A549 (cell line): ENCODE measurements around the gene BRAT1. TPM values are rescaled to one million over a fixed set of nuclear protein-coding genes. Genes with fewer than 3 reads are reported as not detected.

Source experiments
- ATAC-seq, 2 experiments: fragments of 200-7000 bp in 1 of 2; fragments of >200 bp in 1 of 2; cut with Nextera tagmentation in 1 of 2; cut with Tn5 transposase in 1 of 2; 3 replicates each; pipeline versions ENCODE4 v1.8.0 to v1.9.1; 2018 to 2020; ENCODE audit warnings: mild to moderate bottlenecking in 1 of 2, moderate library complexity in 1 of 2
- CTCF ChIA-PET: fragments of 300-600 bp; sonication (Branson Sonifier 250); formaldehyde crosslinking; extraction: SDS; loops from one replicate; lab custom pipeline; 2021; ENCODE audit warnings: antibody characterized with exemption, inconsistent platforms; lab: Yijun Ruan, JAX
- POLR2A ChIA-PET: fragments of 350-600 bp; formaldehyde crosslinking; extraction: SDS; loops from one replicate; lab custom pipeline; 2021; ENCODE audit warnings: antibody characterized with exemption, inconsistent platforms; lab: Yijun Ruan, JAX
- DNase-seq, 2 experiments: peaks; one replicate each; pipeline versions ENCODE4 v3.0.0 to v3.0.0-alpha.2; 2011 to 2016; ENCODE audit warnings: low read depth in 1 of 2, low spot score in 1 of 2
- FAIRE-seq: peaks from 2 replicates; lab custom pipeline; 2011; peaks lifted over from hg19 to GRCh38; lab: Jason Lieb, UNC
- H3K27ac ChIP-seq, 2 experiments: fragments of >200 bp; sonication (Bioruptor Twin); formaldehyde crosslinking; 3 replicates each; pipeline ENCODE4 v1.5.1; 2016 to 2017
- H3K4me1 ChIP-seq: fragments of >200 bp; sonication (Bioruptor Twin); formaldehyde crosslinking; 3 replicates; pipeline ENCODE4 v1.6.1; 2016
- H3K4me2 ChIP-seq: fragments of >200 bp; sonication (Bioruptor Twin); formaldehyde crosslinking; 3 replicates; pipeline ENCODE4 v1.6.1; 2016
- H3K4me3 ChIP-seq: fragments of >200 bp; sonication (Bioruptor Twin); formaldehyde crosslinking; 3 replicates; pipeline ENCODE4 v1.5.1; 2016
- H3K9me3 ChIP-seq: fragments of >200 bp; sonication (Bioruptor Twin); formaldehyde crosslinking; 3 replicates; pipeline ENCODE4 v1.6.1; 2016
- ATOH8 ChIP-seq: fragments of 250-450 bp; sonication (Bioruptor Pico); IDR thresholded peaks from 2 replicates; pipeline ENCODE4 v1.5.0; 2020; ENCODE audit warnings: low read depth, mild to moderate bottlenecking, moderate library complexity
- BHLHE40 ChIP-seq: IDR thresholded peaks from 2 replicates; pipeline ENCODE4 v1.6.1; 2012; ENCODE audit warnings: low read depth, low read length, inconsistent platforms
- CBX2 ChIP-seq: fragments of 200-600 bp; sonication (generic); IDR thresholded peaks from 2 replicates; pipeline ENCODE4 v1.6.1; 2016; ENCODE audit warnings: low read depth, mild to moderate bottlenecking, borderline replicate concordance
- CBX8 ChIP-seq: fragments of 200-600 bp; sonication (generic); IDR thresholded peaks from 2 replicates; pipeline ENCODE4 v1.6.1; 2016
- CEBPB ChIP-seq, 2 experiments: fragments of >200 bp in 1 of 2; sonication (Bioruptor Twin) in 1 of 2; formaldehyde crosslinking in 1 of 2; IDR thresholded peaks; 2 replicates each; pipeline ENCODE4 v1.6.1; 2012 to 2016
- CHD2 ChIP-seq: fragments of 150-350 bp; IDR thresholded peaks from 2 replicates; pipeline ENCODE4 v1.6.1; 2014; ENCODE audit warnings: low read length; ENCODE audit not compliant: partially characterized antibody
- CHD4 ChIP-seq: fragments of 200-600 bp; sonication (generic); IDR thresholded peaks from 2 replicates; pipeline ENCODE4 v1.6.1; 2016; ENCODE audit warnings: antibody characterized with exemption, mild to moderate bottlenecking, borderline replicate concordance
- EHF ChIP-seq: fragments of 250-450 bp; sonication (Bioruptor Pico); IDR thresholded peaks from 2 replicates; pipeline ENCODE4 v1.5.0; 2020; ENCODE audit warnings: mild to moderate bottlenecking
- EHMT2 ChIP-seq: fragments of 200-600 bp; sonication (generic); IDR thresholded peaks from 2 replicates; pipeline ENCODE4 v1.6.1; 2016; ENCODE audit warnings: antibody characterized with exemption, low read depth, mild to moderate bottlenecking, moderate library complexity
- ELK1 ChIP-seq: fragments of 150-350 bp; IDR thresholded peaks from 2 replicates; pipeline ENCODE4 v1.6.1; 2014; ENCODE audit warnings: low read depth, mild to moderate bottlenecking, low read length
- FOSL2 ChIP-seq, 2 experiments: fragments of 450-650 bp in 1 of 2; fragments of >200 bp in 1 of 2; sonication (Bioruptor Twin) in 1 of 2; formaldehyde crosslinking; IDR thresholded peaks; 2 replicates each; pipeline versions ENCODE4 v1.5.0 to v1.6.1; 2016 to 2020; ENCODE audit warnings: mild to moderate bottlenecking in 1 of 2, moderate library complexity in 1 of 2
- GATA3 ChIP-seq: IDR thresholded peaks from 2 replicates; pipeline ENCODE4 v1.6.1; 2012; ENCODE audit warnings: borderline replicate concordance
- HES2 ChIP-seq: fragments of >200 bp; sonication (Bioruptor Twin); formaldehyde crosslinking; IDR thresholded peaks from 2 replicates; pipeline ENCODE4 v1.6.1; 2016
- HMGXB4 ChIP-seq: fragments of 250-450 bp; sonication (Bioruptor Pico); IDR thresholded peaks from 2 replicates; pipeline ENCODE4 v1.5.0; 2021; ENCODE audit warnings: mild to moderate bottlenecking, moderate library complexity, borderline replicate concordance
- HOXA7 ChIP-seq: fragments of 250-450 bp; sonication (Bioruptor Pico); IDR thresholded peaks from 2 replicates; pipeline ENCODE4 v1.5.0; 2020; ENCODE audit warnings: mild to moderate bottlenecking, moderate library complexity
- HOXB13 ChIP-seq: fragments of 250-450 bp; sonication (Bioruptor Pico); IDR thresholded peaks from 2 replicates; pipeline ENCODE4 v1.5.0; 2020; ENCODE audit warnings: low read depth, mild to moderate bottlenecking, moderate library complexity
- KDM5A ChIP-seq: fragments of 200-600 bp; sonication (generic); IDR thresholded peaks from 2 replicates; pipeline ENCODE4 v1.6.1; 2016; ENCODE audit warnings: antibody characterized with exemption, mild to moderate bottlenecking
- MAZ ChIP-seq: fragments of 150-350 bp; IDR thresholded peaks from 2 replicates; pipeline ENCODE4 v1.6.1; 2014; ENCODE audit warnings: antibody characterized with exemption, low read depth, low read length, borderline replicate concordance
- MYC ChIP-seq: IDR thresholded peaks from 2 replicates; pipeline ENCODE4 v1.6.1; 2012; ENCODE audit warnings: mild to moderate bottlenecking, inconsistent platforms, low read length, improper control_type of control experiment, borderline replicate concordance
- NPAS2 ChIP-seq: fragments of 250-450 bp; sonication (Bioruptor Pico); IDR thresholded peaks from 2 replicates; pipeline ENCODE4 v1.8.0; 2022; ENCODE audit warnings: mild to moderate bottlenecking, moderate library complexity, borderline replicate concordance
- PBX3 ChIP-seq: IDR thresholded peaks from 2 replicates; pipeline ENCODE4 v1.6.1; 2012
- POLR2AphosphoS2 ChIP-seq: conservative IDR thresholded peaks from 2 replicates; pipeline ENCODE4 v1.6.1; 2012; ENCODE audit warnings: low read length, improper control_type of control experiment, inconsistent platforms
- WGBS: methylation state at CpG from one replicate; pipeline ENCODE4 v1.1.6; 2017; ENCODE audit errors: missing lambda C conversion rate; 5-methylcytosine and 5-hydroxymethylcytosine counted together
- polyA plus RNA-seq, 4 experiments: library from polyadenylated mRNA; depleted of rRNA in 3 of 4; stranded (reverse); fragments of >200 nt; fragmentation: RNase III in 1 of 4; extraction: RNeasy Plus Mini Kit Qiagen cat#74134 plus additional on column Dnase treatment in 1 of 4; gene quantifications; 2 replicates in 3 of 4; 3 replicates in 1 of 4; pipeline ENCODE4 v1.2.3, GENCODE V29; 2011 to 2017

The BRAT1 gene
- polyA plus RNA-seq, 2 of the 4 experiments (the other 2 are of a cell fraction): 11.9 to 25.6 TPM

GRCh38 chr7:2542011-2542915, 13.1 kb downstream of the BRAT1 start (continued):
- TF ChIP-seq CHD4 (no peak), ATOH8 (CRISPR knock-in tag) (no peak), CEBPB (IDR thresholded peaks at IDR 0.05) (no peak), KDM5A (no peak), GATA3 (no peak)

GRCh38 chr7:2541291-2542010, 13.9 kb downstream of the BRAT1 start:
- H3K4me3 ChIP-seq: no peak overlapping the region
- DNase-seq (no peak), ATAC-seq (no peak), FAIRE-seq (no peak)
- CTCF ChIA-PET: interaction anchor here (0.9 kb wide), 1 partner anchor 12 kb away, joined by 3 read pairs; no protein-coding TSS in a partner anchor
- POLR2A ChIA-PET: no interaction called here
- no peak overlapping the region for H3K4me2 ChIP-seq
- WGBS: 88% methylated on average over 19 of the region's 40 CpGs
- H3K9me3 ChIP-seq: no peaks in the 10 kb centered on the region
- H3K4me1 ChIP-seq: no peaks in the 10 kb centered on the region
- TF ChIP-seq HES2 (no peak), EHMT2 (no peak), ELK1 (no peak), PBX3 (no peak), MYC (no peak), NPAS2 (CRISPR knock-in tag) (no peak), FOSL2 (IDR thresholded peaks at IDR 0.05) (no peak), FOSL2 (CRISPR knock-in tag; IDR thresholded peaks at IDR 0.05) (no peak), HOXB13 (CRISPR knock-in tag) (no peak), CBX2 (no peak), HOXA7 (no peak)
- no peak overlapping the region for H3K27ac ChIP-seq

- no peak overlapping the region for H3K4me3 ChIP-seq
- no peak overlapping the region for H3K27ac ChIP-seq
- no peaks in the 10 kb centered on the region for H3K9me3 ChIP-seq
- DNase-seq (no peak), ATAC-seq (peak in 1 of 2 experiments; percentile 6; a peak in 2 of 6 replicates), FAIRE-seq (no peak)
- CTCF ChIA-PET: no interaction called here
- no peak overlapping the region for H3K4me2 ChIP-seq
- TF ChIP-seq MYC: no peak
- TF ChIP-seq EHF (CRISPR knock-in tag): no peak
- TF ChIP-seq PBX3: no peak
- no peak for TF ChIP-seq CHD2
- no peak for TF ChIP-seq BHLHE40
- TF ChIP-seq MAZ: no peak
- no peak for TF ChIP-seq CBX8
- no peak for TF ChIP-seq POLR2AphosphoS2
- TF ChIP-seq HMGXB4 (CRISPR knock-in tag): no peak
- H3K4me1 ChIP-seq: no peaks in the 10 kb centered on the region
- POLR2A ChIA-PET: no interaction called here
- 89% methylated on average over 17 of the region's 19 CpGs for WGBS
Measured at GRCh38 chr7:2540641-2541051, 14.7 kb downstream of the BRAT1 start.
